Measurements from ENCODE around the gene PAK6. TPM values are rescaled to one million over a fixed set of nuclear protein-coding genes. Genes with fewer than 3 reads are reported as not detected.

The PAK6 gene
- total and polyA plus RNA-seq, 11 donors, result 0.93 to 17.4 (median 7.6) TPM

DNA sequence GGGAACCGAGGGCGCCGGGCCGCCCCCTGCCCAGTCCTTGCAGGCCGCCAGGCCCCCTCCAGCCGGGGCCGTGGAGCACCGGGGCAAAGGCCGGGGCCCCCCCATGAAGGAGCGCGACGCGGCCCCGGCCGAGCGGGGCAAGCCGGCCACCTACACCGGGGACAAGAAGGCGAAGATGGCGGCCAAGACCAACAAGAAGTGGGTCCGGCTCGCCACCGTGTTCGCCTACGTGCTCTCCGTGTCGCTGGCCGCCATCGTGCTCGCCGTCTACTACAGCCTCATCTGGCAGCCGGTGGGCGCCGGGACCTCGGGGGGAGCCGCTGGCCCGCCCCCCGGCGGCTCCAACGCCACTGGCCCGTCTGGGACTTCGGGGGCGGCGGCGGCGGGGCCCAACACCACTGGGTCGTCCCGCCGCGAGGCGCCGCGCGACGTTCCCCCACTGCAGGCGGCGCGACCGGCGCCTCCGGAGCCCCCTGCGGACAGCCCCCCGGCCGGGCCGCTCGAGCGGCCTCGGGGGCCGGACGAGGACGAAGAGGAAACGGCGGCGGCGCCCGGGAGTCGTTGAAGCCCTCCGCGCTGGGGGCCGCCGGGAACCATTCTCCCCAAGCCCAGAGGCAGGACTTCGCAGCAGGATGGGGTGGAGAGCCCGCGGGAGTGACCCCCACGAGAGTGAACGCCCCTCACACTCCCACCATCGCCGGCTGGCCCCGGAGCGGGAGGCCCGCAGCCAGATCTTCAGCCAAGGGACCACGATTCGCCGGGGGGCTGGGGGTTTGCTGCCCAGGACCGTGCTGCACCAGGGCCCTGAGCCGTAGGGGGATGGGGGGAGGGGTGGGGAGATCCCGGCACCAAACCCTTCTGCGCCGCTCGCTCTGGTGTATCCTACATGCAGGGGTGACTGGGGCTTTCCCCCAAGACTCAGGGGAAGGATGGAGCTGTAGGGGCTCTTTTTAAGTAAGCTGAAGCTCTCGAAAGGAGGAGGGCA is 85.4 kb downstream of the PAK6 start:
- TF ChIP-seq, protein P1, sequence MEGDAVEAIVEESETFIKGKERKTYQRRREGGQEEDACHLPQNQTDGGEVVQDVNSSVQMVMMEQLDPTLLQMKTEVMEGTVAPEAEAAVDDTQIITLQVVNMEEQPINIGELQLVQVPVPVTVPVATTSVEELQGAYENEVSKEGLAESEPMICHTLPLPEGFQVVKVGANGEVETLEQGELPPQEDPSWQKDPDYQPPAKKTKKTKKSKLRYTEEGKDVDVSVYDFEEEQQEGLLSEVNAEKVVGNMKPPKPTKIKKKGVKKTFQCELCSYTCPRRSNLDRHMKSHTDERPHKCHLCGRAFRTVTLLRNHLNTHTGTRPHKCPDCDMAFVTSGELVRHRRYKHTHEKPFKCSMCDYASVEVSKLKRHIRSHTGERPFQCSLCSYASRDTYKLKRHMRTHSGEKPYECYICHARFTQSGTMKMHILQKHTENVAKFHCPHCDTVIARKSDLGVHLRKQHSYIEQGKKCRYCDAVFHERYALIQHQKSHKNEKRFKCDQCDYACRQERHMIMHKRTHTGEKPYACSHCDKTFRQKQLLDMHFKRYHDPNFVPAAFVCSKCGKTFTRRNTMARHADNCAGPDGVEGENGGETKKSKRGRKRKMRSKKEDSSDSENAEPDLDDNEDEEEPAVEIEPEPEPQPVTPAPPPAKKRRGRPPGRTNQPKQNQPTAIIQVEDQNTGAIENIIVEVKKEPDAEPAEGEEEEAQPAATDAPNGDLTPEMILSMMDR (IDR thresholded peaks at IDR 0.05), result no peak
- no peak for TF ChIP-seq POLR2A (IDR thresholded peaks at IDR 0.05)
- 1% methylated on average over 52 to 101 of the region's 101 CpGs for WGBS, 4 donors
- no peaks in the 10 kb centered on the region for H3K27me3 ChIP-seq
- peaks cover 4 to 67% (median 49%) of the 10 kb centered on the region in 12 donors for H3K4me1 ChIP-seq
- peak in 1 of 4 donors; percentile 3 for ATAC-seq
- peak in 3 of 5 donors; percentile 36 to 66 (median 46) for DNase-seq
- no peaks in the 10 kb centered on the region for H3K9me3 ChIP-seq
- peaks cover 0 to 13% (median 0%) of the 10 kb centered on the region in 9 donors for H3K36me3 ChIP-seq
- intact Hi-C loops (cut with DNase I), result loop anchor here in 8 of 10 donors (1.0 to 5.0 kb wide), 7 partner anchors 15 to 568 kb away; partner anchors contain the start of genes CCDC9B (in 3 of the 8) and VPS18 (in 1 of the 8)
- peak overlapping the region; percentile 69 to 99 (median 90) for H3K27ac ChIP-seq
- H3K4me3 ChIP-seq, result peak overlapping the region; percentile 72 to 94 (median 82)

DNA sequence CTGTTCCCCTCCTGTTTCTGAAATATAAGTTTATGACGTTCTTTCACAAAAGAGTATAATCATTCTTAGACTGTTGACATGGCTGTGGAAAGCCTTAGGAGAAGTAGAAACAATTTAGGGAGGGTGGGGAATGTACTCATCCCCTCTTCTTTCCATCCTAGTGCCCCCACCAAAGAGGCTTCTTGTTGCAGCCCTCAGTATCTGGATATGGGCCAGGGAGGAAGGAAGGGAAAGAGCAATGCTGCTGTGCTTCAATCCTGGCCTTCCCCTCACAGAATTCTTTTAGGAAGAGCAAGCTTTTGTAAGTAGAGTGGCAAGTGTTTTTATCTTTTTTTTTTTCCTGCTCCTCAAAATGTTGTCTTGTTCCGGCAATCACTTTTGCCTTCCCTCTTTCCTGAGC is 86.3 kb downstream of the PAK6 start:
- Histone ChIP-seq H3K27ac (peak overlapping the region in 11 of 12 donors; percentile 19 to 99 (median 90)), H3K4me3 (peak overlapping the region; percentile 72 to 94 (median 82)), H3K27me3 (no peaks in the 10 kb centered on the region), H3K4me1 (peaks cover 4 to 77% (median 57%) of the 10 kb centered on the region in 12 donors), H3K36me3 (peaks cover 0 to 13% (median 0%) of the 10 kb centered on the region in 9 donors), H3K9me3 (no peaks in the 10 kb centered on the region)
- ATAC-seq (no peak), DNase-seq (no peak)
- WGBS, 4 donors, result 27 to 52% (median 42%) methylated on average over 2 of the region's 2 CpGs
- TF ChIP-seq, protein P1 (IDR thresholded peaks at IDR 0.05), result no peak
- TF ChIP-seq POLR2A (IDR thresholded peaks at IDR 0.05), result no peak
- intact Hi-C loops (cut with DNase I), result loop anchor here in 4 of 10 donors (2.0 to 5.0 kb wide), 3 partner anchors 14 to 42 kb away; partner anchors contain the start of gene CCDC9B (in 1 of the 4)

DNA sequence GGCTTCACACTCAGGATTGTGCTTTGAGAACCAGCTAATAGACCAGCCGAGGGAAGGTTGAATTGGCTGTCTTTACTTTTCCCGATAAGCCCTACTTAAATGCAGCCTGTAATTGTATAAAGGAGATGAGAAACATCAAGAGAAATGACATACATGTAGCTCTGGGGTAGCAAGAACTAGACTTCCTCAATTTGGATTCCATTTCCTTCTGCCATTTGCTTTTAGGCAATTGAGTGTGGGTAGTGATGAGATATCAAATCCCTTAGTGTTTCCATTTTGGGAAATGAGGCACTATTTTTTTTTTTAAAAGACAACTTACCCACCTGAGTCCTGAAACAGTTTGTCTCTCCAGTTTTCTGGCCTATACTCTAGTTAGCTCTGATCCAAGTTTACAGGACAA is 86.8 kb downstream of the PAK6 start:
- DNase-seq (no peak), ATAC-seq (no peak)
- no peaks in the 10 kb centered on the region for H3K27me3 ChIP-seq
- WGBS, 4 donors, result 72 to 83% (median 77%) methylated on average over 2 of the region's 2 CpGs
- H3K27ac ChIP-seq, result peak overlapping the region in 11 of 12 donors; percentile 11 to 99 (median 84)
- no peak for TF ChIP-seq POLR2A (IDR thresholded peaks at IDR 0.05)
- TF ChIP-seq, protein P1 (IDR thresholded peaks at IDR 0.05), result no peak
- no peaks in the 10 kb centered on the region for H3K9me3 ChIP-seq
- peaks cover 4 to 78% (median 60%) of the 10 kb centered on the region in 12 donors for H3K4me1 ChIP-seq
- peak overlapping the region in 9 of 12 donors; percentile 72 to 94 (median 81) for H3K4me3 ChIP-seq
- H3K36me3 ChIP-seq, result peaks cover 0 to 13% (median 0%) of the 10 kb centered on the region in 9 donors
- intact Hi-C loops (cut with DNase I), result loop anchor here in 4 of 10 donors (2.0 to 5.0 kb wide), 3 partner anchors 13 to 42 kb away; partner anchors contain the start of gene CCDC9B (in 1 of the 4)

Other genes with a start within 250 kb of the PAK6 start
- 100 to 1,000 TPM; 189 to 446 (median 218) TPM for gene SRP14, start 199.9 kb upstream of the PAK6 start, total RNA-seq
- 100 to 1,000 TPM; 379 to 702 TPM for gene SRP14, start 199.9 kb upstream of the PAK6 start, polyA plus RNA-seq
- gene BMF, start 130.2 kb upstream of the PAK6 start, total RNA-seq, result 10 to 100 TPM in 2 of 9 donors, 1 to 10 TPM in 7; 1.2 to 12.9 (median 3.5) TPM
- gene BMF, start 130.2 kb upstream of the PAK6 start, polyA plus RNA-seq, result 1 to 10 TPM; 2.5 to 2.9 TPM
- 1 to 10 TPM in 4 of 9 donors, under 1 TPM in 4, not detected in 1; 0.46 to 6.4 (median 1.2) TPM for gene BUB1B, start 78.0 kb upstream of the PAK6 start, total RNA-seq
- gene BUB1B, start 78.0 kb upstream of the PAK6 start, polyA plus RNA-seq, result under 1 TPM; 0.11 to 0.14 TPM
- gene ANKRD63, start 44.0 kb downstream of the PAK6 start, total RNA-seq, result under 1 TPM in 5 of 9 donors, not detected in 4; 0.27 to 0.57 (median 0.45) TPM
- not detected for gene ANKRD63, start 44.0 kb downstream of the PAK6 start, polyA plus RNA-seq
- 10 to 100 TPM in 2 of 9 donors, 1 to 10 TPM in 7; 1.6 to 46.2 (median 4.8) TPM for gene PLCB2, start 68.9 kb downstream of the PAK6 start, total RNA-seq
- gene PLCB2, start 68.9 kb downstream of the PAK6 start, polyA plus RNA-seq, result 1 to 10 TPM; 3.5 to 7.7 TPM
- gene INAFM2, start 84.6 kb downstream of the PAK6 start, total RNA-seq, result 10 to 100 TPM; 28.6 to 92.7 (median 40.1) TPM
- gene INAFM2, start 84.6 kb downstream of the PAK6 start, polyA plus RNA-seq, result 10 to 100 TPM; 27.9 to 34.8 TPM
- gene CCDC9B, start 101.9 kb downstream of the PAK6 start, total RNA-seq, result 100 to 1,000 TPM in 7 of 9 donors, 10 to 100 TPM in 2; 54.1 to 165 (median 119) TPM
- gene CCDC9B, start 101.9 kb downstream of the PAK6 start, polyA plus RNA-seq, result 100 to 1,000 TPM in 1 of 2 donors, 10 to 100 TPM in 1; 38.0 to 121 TPM
- not detected for gene PHGR1, start 112.0 kb downstream of the PAK6 start, total RNA-seq
- gene PHGR1, start 112.0 kb downstream of the PAK6 start, polyA plus RNA-seq, result 1 to 10 TPM in 1 of 2 donors, under 1 TPM in 1; 0.71 to 1.4 TPM
- gene DISP2, start 119.2 kb downstream of the PAK6 start, total RNA-seq, result 1 to 10 TPM in 2 of 9 donors, under 1 TPM in 7; 0.13 to 1.1 (median 0.40) TPM
- gene DISP2, start 119.2 kb downstream of the PAK6 start, polyA plus RNA-seq, result 1 to 10 TPM in 1 of 2 donors, under 1 TPM in 1; 0.10 to 1.8 TPM
- gene KNSTRN, start 143.7 kb downstream of the PAK6 start, total RNA-seq, result 10 to 100 TPM in 4 of 9 donors, 1 to 10 TPM in 5; 8.9 to 20.1 (median 9.9) TPM
- 10 to 100 TPM in 1 of 2 donors, 1 to 10 TPM in 1; 8.0 to 16.7 TPM for gene KNSTRN, start 143.7 kb downstream of the PAK6 start, polyA plus RNA-seq
- gene IVD, start 166.7 kb downstream of the PAK6 start, total RNA-seq, result 100 to 1,000 TPM in 4 of 9 donors, 10 to 100 TPM in 5; 72.1 to 130 (median 99.8) TPM
- 10 to 100 TPM; 52.9 to 56.2 TPM for gene IVD, start 166.7 kb downstream of the PAK6 start, polyA plus RNA-seq
- 10 to 100 TPM; 12.8 to 28.4 (median 16.1) TPM for gene BAHD1, start 201.9 kb downstream of the PAK6 start, total RNA-seq
- 10 to 100 TPM in 1 of 2 donors, 1 to 10 TPM in 1; 7.8 to 17.3 TPM for gene BAHD1, start 201.9 kb downstream of the PAK6 start, polyA plus RNA-seq
- 10 to 100 TPM in 3 of 9 donors, 1 to 10 TPM in 6; 6.4 to 10.8 (median 8.6) TPM for gene CHST14, start 231.9 kb downstream of the PAK6 start, total RNA-seq
- 1 to 10 TPM; 6.0 to 6.2 TPM for gene CHST14, start 231.9 kb downstream of the PAK6 start, polyA plus RNA-seq

All from heart left ventricle (tissue), 16 donors.